NCI-H460 (cell line): ENCODE results near the gene HAUS5. TPM values are rescaled to one million over a fixed set of nuclear protein-coding genes. Genes with fewer than 3 reads are reported as not detected.

Source experiments
- DNase-seq: peaks from one replicate; pipeline ENCODE4 v3.0.0-alpha.2; 2016; ENCODE audit warnings: low read depth; ENCODE audit errors: extremely low read depth
- total RNA-seq: library from RNA; depleted of rRNA; stranded (reverse); fragments of >200 nt; shearing (Covaris generic); gene quantifications from 2 replicates; pipeline ENCODE4 v1.2.3, GENCODE V29; 2014; rRNA removed

HAUS5 gene
- total RNA-seq, 1 experiment from 2014 or later = 9.9 TPM

DNA sequence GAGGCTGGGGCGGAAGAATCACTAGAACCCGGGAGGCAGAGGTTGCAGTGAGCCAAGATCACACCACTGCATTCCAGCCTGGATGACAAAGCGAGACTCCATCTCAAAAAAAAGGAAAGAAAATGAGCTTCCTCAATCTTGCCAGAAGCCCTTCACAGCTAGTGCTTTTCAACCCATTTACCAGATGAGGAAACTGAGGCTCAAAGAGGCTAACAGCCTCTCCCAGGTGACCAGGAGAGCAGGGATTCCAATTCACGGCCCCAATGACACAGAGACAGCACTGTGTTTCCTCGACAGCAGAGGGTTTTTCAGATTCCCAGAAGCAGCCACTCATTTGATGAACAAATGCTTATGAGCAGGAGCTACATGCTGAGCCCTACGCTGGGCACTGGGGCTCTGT, 57.0 kb downstream of the HAUS5 start:
- no peak for DNase-seq

DNA sequence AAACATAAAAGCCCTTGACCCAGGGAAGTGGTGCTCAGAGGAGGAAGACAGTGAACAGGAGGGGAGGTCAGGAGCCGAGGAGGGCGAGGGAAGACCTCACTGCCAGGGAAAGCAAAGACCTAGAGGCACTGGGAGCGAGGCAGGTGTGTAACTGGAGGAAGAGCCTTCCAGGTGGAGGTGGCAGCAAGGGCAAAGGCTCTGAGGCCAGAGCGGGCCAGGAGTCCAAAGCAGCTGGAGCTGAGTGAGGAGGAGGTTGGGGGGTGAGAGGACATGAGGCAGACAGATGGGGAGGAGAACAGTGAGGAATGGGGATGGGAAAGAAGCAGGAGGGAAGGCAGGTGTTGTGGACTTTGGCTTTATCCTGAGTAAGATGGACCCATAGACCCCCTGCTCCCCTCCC, 57.4 kb downstream of the HAUS5 start:
- no peak for DNase-seq

GRCh38 chr19:35670686-35671085, 58.2 kb downstream of the HAUS5 start:
- no peak for DNase-seq

DNA sequence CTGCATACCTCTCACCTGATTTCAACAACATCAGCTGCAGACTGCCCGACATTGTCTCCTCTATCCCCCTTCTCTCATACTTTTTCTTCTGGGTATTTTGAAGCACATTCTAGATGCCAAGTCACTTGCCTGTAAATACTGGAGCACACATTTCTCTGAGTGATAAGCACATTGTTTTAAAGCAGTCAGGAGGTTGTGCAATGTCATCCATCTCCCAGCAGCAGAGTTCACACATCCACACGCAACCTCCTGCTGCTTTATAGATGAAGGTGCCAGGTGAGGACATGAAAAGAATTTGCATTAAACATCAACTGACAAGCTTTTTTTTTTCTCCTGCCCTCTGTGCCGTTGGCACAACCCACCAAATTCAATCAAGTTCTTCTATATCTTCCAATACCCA, 59.3 kb downstream of the HAUS5 start:
- no peak for DNase-seq

GRCh38 chr19:35673121-35673804, 60.7 kb downstream of the HAUS5 start:
- peak; percentile 33 for DNase-seq

Other genes with a start within 250 kb of the HAUS5 start
- not detected in 2 replicates for gene GPR42, start 241.7 kb upstream of the HAUS5 start, total RNA-seq
- not detected in 2 replicates for gene FFAR2, start 164.5 kb upstream of the HAUS5 start, total RNA-seq
- gene KRTDAP, start 122.3 kb upstream of the HAUS5 start, total RNA-seq = not detected in 2 replicates
- 0.40 TPM in 1 of 2 replicates, not detected in the other for gene DMKN, start 99.1 kb upstream of the HAUS5 start, total RNA-seq
- gene SBSN, start 84.4 kb upstream of the HAUS5 start, total RNA-seq = not detected in 2 replicates
- not detected in 2 replicates for gene GAPDHS, start 79.3 kb upstream of the HAUS5 start, total RNA-seq
- 231 and 277 TPM in 2 replicates for gene TMEM147, start 67.1 kb upstream of the HAUS5 start, total RNA-seq
- not detected in 2 replicates for gene ATP4A, start 49.1 kb upstream of the HAUS5 start, total RNA-seq
- gene PMIS2, start 26.6 kb upstream of the HAUS5 start, total RNA-seq = not detected in 2 replicates
- 72.5 and 80.0 TPM in 2 replicates for gene RBM42, start 16.3 kb downstream of the HAUS5 start, total RNA-seq
- gene ETV2, start 29.0 kb downstream of the HAUS5 start, total RNA-seq = 0.30 TPM in 1 of 2 replicates, not detected in the other
- gene COX6B1, start 35.6 kb downstream of the HAUS5 start, total RNA-seq = 297 and 343 TPM in 2 replicates
- 0.25 TPM in 1 of 2 replicates, not detected in the other for gene UPK1A, start 53.8 kb downstream of the HAUS5 start, total RNA-seq
- not detected in 2 replicates for gene ZBTB32, start 91.8 kb downstream of the HAUS5 start, total RNA-seq
- 7.7 and 9.4 TPM in 2 replicates for gene KMT2B, start 105.3 kb downstream of the HAUS5 start, total RNA-seq
- gene IGFLR1, start 129.7 kb downstream of the HAUS5 start, total RNA-seq = 0.49 and 1.6 TPM in 2 replicates
- 21.0 and 21.8 TPM in 2 replicates for gene U2AF1L4, start 132.7 kb downstream of the HAUS5 start, total RNA-seq
- gene PSENEN, start 132.9 kb downstream of the HAUS5 start, total RNA-seq = 63.8 and 70.6 TPM in 2 replicates
- gene LIN37, start 135.8 kb downstream of the HAUS5 start, total RNA-seq = 7.0 and 8.4 TPM in 2 replicates
- gene HSPB6, start 144.3 kb downstream of the HAUS5 start, total RNA-seq = 3.7 and 6.7 TPM in 2 replicates
- gene PROSER3, start 145.4 kb downstream of the HAUS5 start, total RNA-seq = 7.4 and 8.0 TPM in 2 replicates
- 3.1 and 3.5 TPM in 2 replicates for gene ARHGAP33, start 162.8 kb downstream of the HAUS5 start, total RNA-seq
- not detected in 2 replicates for gene PRODH2, start 200.1 kb downstream of the HAUS5 start, total RNA-seq
- not detected in 2 replicates for gene NPHS1, start 239.8 kb downstream of the HAUS5 start, total RNA-seq
- 0.12 and 0.32 TPM in 2 replicates for gene KIRREL2, start 244.2 kb downstream of the HAUS5 start, total RNA-seq